NT2/D1 (cell line): ENCODE measurements around the gene UQCC2.

ENCODE experiments used
- DNase-seq: peaks from one replicate; pipeline ENCODE4 v3.0.0-alpha.2; 2011; ENCODE audit warnings: low read depth, low spot score
- H3K27me3 ChIP-seq: 2 replicates; pipeline ENCODE4 v1.6.0; 2011; ENCODE audit warnings: mild to moderate bottlenecking; ENCODE audit not compliant: insufficient read length, insufficient read depth
- H3K36me3 ChIP-seq: 2 replicates; pipeline ENCODE4 v1.6.1; 2011; ENCODE audit warnings: mild to moderate bottlenecking, low read length, mixed read lengths; ENCODE audit not compliant: insufficient read depth, insufficient read length
- H3K4me1 ChIP-seq: 2 replicates; pipeline ENCODE4 v1.5.1; 2011; ENCODE audit not compliant: insufficient read depth, insufficient read length
- H3K4me3 ChIP-seq: 2 replicates; pipeline ENCODE4 v1.5.1; 2011; ENCODE audit warnings: low read depth; ENCODE audit not compliant: insufficient read length
- H3K9ac ChIP-seq: 2 replicates; pipeline ENCODE4 v1.6.0; 2011; ENCODE audit warnings: low read depth; ENCODE audit not compliant: insufficient read length
- H3K9me3 ChIP-seq: 2 replicates; pipeline ENCODE4 v1.5.1; 2011; ENCODE audit warnings: mild to moderate bottlenecking, low read length; ENCODE audit not compliant: insufficient read depth
- SUZ12 ChIP-seq: IDR thresholded peaks from 2 replicates; pipeline ENCODE4 v1.6.1; 2011; ENCODE audit not compliant: insufficient read length, insufficient read depth; ENCODE audit errors: extremely low read depth
- YY1 ChIP-seq: IDR thresholded peaks from 2 replicates; pipeline ENCODE4 v1.6.1; 2011; ENCODE audit not compliant: insufficient read length, insufficient read depth
- ZNF274 ChIP-seq: IDR thresholded peaks from 2 replicates; pipeline ENCODE4 v1.6.1; 2011; ENCODE audit warnings: mild to moderate bottlenecking, low read depth, low read length

UQCC2 gene

DNA sequence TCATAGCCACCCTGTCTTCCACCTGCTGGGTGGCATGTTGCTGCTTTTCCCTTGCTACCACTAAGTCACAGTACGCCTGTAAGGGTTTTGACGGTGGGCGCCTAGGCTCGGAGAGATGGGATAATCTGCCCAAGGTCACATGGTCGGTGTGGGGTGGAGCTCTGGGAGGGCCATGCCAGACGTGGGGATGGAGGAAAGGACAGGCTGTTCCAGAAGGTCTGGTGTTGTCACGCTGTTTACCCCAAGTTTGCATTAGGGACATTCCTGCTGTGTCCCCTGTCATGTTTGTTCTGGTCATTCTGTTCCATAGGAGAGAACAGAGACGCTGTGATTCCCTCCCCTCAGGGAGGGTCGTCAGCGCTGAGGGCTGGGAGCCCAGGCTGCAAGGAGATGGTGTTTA, 19.1 kb upstream of the UQCC2 start:
- peaks cover 7% of the 10 kb centered on the region for H3K36me3 ChIP-seq
- H3K27me3 ChIP-seq = no peaks in the 10 kb centered on the region
- TF ChIP-seq ZNF274 (no peak), YY1 (no peak), SUZ12 (no peak)

DNA sequence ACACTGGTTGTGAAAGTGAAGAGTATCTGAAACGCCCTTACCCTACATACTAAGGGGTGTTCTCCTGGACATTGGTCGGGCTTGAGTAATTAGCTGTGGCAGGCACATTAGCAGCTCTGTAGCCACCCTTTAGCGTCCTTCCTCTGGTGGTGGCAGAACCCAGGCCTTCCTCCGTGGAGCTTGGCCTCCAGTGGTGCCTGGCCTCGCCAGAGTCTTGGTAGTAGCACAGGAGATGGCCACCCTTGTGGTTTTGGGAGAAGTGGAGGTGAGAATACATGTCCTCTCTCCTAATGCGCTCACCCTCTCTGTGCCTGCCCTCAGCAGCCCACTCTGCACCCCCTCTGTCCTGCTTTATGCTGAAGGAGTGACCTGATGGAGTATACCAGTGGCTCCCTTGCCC, 17.6 kb upstream of the UQCC2 start:
- Histone ChIP-seq H3K9ac (no peak overlapping the region), H3K4me1 (peaks cover 12% of the 10 kb centered on the region), H3K36me3 (no peaks in the 10 kb centered on the region), H3K27me3 (no peaks in the 10 kb centered on the region), H3K4me3 (no peak overlapping the region), H3K9me3 (no peaks in the 10 kb centered on the region)
- DNase-seq = no peak
- TF ChIP-seq YY1 (no peak), ZNF274 (no peak), SUZ12 (no peak)

More for the DNA sequence above, 19.1 kb upstream of the UQCC2 start:
- Histone ChIP-seq H3K4me1 (peaks cover 13% of the 10 kb centered on the region), H3K9me3 (no peaks in the 10 kb centered on the region), H3K4me3 (no peak overlapping the region), H3K9ac (no peak overlapping the region)
- no peak for DNase-seq

DNA sequence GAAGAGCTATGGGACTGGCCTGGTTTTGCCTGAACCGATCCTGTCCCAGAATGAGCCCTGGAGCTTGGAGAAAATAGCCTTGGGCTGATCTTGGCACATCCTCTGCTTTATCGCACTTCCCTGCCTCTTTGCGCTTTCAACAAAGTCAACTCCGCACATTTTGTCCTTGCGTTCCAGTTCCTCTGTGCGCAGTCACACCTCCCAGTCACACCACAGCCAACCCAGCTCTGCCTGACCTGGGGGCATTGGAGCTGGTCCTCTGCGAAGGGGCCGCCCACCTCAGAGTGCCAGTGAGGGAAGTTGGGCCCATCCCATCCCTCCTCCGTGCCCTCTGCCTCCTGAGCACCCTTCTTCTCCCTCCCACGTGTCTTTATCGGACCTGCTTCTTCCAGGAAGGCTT, 16.9 kb upstream of the UQCC2 start:
- Histone ChIP-seq H3K27me3 (no peaks in the 10 kb centered on the region), H3K9me3 (no peaks in the 10 kb centered on the region), H3K4me1 (peaks cover 10% of the 10 kb centered on the region), H3K36me3 (no peaks in the 10 kb centered on the region), H3K9ac (no peak overlapping the region), H3K4me3 (no peak overlapping the region)
- DNase-seq = no peak
- TF ChIP-seq ZNF274 = no peak
- no peak for TF ChIP-seq SUZ12
- no peak for TF ChIP-seq YY1

DNA sequence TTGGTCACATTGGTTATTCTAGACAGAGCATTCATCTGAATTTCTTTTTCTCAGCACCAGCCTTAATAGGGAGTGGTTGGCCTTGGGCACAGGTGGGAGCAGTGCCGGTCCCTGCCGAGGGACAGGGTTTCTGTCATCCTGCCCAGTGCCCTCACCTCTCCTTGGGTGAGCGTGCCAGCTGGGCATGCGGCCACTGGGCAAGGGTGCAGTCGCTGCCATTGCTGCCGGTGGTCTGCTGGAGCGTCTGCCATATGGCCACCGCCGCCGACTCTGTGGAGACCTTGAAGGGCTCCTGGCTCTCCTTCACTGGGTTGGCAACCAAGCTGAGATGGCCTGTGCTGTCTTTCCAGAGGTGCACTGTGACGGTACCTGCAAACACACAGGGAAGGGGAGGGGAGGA, 16.4 kb upstream of the UQCC2 start:
- H3K36me3 ChIP-seq = no peaks in the 10 kb centered on the region
- no peak for TF ChIP-seq ZNF274
- TF ChIP-seq SUZ12 = no peak
- TF ChIP-seq YY1 = no peak
- no peak overlapping the region for H3K9ac ChIP-seq
- H3K27me3 ChIP-seq = no peaks in the 10 kb centered on the region
- no peak for DNase-seq
- H3K4me1 ChIP-seq = peaks cover 7% of the 10 kb centered on the region
- no peak overlapping the region for H3K4me3 ChIP-seq
- H3K9me3 ChIP-seq = no peaks in the 10 kb centered on the region

DNA sequence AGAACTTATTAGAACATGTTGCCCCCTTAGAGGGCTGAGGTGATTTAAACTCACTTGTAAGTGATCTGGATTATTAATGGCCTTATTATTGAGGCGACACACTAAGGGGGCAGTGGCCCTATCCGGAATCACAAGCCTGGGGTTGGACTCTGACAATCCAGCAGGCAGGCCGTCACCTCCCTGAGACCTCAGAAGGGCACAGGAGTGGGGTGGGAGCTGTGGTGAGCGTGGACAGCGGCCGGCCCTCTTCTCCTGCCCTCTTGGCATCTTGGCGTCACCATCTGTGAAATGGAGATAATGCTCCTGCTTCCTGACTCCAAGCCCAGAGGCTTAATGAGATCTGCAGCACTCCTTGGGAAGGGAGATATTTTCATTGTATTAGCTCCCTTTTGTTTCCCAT, 15.6 kb upstream of the UQCC2 start:
- no peak for DNase-seq
- Histone ChIP-seq H3K9ac (no peak overlapping the region), H3K4me1 (peaks cover 4% of the 10 kb centered on the region), H3K36me3 (no peaks in the 10 kb centered on the region), H3K9me3 (no peaks in the 10 kb centered on the region), H3K4me3 (no peak overlapping the region), H3K27me3 (no peaks in the 10 kb centered on the region)
- no peak for TF ChIP-seq YY1
- TF ChIP-seq ZNF274 = no peak
- TF ChIP-seq SUZ12 = no peak

DNA sequence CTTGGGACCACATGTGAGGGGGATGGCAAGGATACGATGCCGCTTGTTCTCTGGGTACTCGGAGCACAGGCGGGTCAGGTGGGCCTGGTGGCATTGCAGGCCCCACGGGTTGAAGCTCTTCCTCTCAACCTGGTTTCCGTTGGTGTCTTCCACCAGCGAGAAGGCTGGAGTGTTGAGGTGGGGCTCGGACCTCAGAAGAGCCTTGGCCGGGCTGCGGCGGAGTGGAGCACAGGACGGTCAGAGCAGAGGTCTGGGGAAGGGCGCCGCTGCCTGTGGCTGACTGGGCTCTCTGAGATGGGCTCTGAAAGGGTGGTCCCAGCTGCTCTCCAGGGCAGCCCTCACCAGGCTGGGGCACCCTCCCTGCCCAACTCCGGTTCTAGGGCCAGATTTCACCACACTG, 15.2 kb upstream of the UQCC2 start:
- TF ChIP-seq ZNF274 (no peak), YY1 (no peak), SUZ12 (no peak)
- Histone ChIP-seq H3K4me3 (no peak overlapping the region), H3K27me3 (no peaks in the 10 kb centered on the region), H3K36me3 (no peaks in the 10 kb centered on the region), H3K9me3 (no peaks in the 10 kb centered on the region), H3K4me1 (peaks cover 4% of the 10 kb centered on the region), H3K9ac (no peak overlapping the region)
- no peak for DNase-seq

DNA sequence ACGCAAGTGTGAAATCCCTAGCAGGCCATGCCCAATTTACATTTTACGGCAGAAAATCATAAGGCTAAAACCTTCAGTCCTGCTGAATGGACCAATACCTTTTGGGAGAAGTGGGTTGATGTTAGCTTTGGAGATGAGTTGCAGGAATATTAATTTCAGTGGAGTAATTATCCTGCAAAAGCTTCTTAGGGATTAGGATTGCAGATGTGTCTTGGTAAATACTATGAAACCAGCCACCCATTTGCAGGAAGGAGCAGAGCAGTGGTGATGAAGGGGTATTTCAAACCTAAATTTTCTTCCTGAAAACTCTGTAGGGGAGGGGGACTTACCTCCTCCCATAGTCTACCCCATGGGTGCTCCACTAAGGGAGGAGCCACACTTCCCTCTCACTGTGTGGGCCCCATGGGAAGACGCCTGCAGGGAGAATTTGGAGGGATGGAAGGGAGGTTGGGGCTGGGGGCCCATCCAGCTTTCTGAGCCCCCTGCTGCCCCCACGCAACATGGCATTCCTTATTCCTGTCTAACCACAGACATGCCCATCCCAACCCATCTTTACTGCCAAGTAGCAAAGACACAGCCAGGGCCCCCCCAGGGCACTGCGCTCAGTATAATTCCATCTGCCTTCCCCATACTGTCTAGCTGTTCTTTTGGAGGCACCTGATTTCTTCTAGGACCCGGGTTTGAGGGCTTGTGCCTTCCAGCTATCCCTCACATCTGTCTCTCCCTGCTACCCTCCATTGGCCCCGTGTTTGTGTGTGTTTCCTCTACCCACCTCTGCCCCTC, 14.6 kb upstream of the UQCC2 start:
- no peak overlapping the region for H3K4me3 ChIP-seq
- H3K27me3 ChIP-seq = no peaks in the 10 kb centered on the region
- peaks cover 4% of the 10 kb centered on the region for H3K4me1 ChIP-seq
- no peak overlapping the region for H3K9ac ChIP-seq
- TF ChIP-seq ZNF274 = no peak
- TF ChIP-seq SUZ12 = no peak
- TF ChIP-seq YY1 = no peak
- no peaks in the 10 kb centered on the region for H3K36me3 ChIP-seq
- no peak for DNase-seq
- no peaks in the 10 kb centered on the region for H3K9me3 ChIP-seq

DNA sequence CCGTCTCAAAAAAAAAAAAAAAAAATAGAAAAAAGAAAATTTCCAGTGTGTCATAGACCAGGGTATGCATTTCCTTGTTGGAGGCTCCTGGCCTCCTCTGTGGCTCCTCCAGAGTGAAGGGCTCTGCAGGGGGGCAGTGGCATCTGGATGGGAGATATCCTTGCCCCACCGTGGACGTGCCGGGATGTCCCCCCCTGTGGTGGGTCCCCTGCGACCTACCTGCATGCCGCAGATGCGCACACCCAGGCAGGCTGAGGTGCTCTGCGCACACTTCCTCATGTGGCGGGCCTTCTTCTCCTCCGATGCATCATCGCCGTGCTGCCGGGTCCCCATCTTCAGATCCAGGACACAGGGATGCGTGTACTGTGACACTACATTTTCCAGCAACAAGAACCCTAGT, 13.7 kb upstream of the UQCC2 start:
- H3K9me3 ChIP-seq = no peaks in the 10 kb centered on the region
- TF ChIP-seq ZNF274 (no peak), YY1 (no peak), SUZ12 (no peak)
- no peaks in the 10 kb centered on the region for H3K36me3 ChIP-seq
- peaks cover 2% of the 10 kb centered on the region for H3K4me1 ChIP-seq
- no peaks in the 10 kb centered on the region for H3K27me3 ChIP-seq
- DNase-seq = no peak
- no peak overlapping the region for H3K4me3 ChIP-seq
- no peak overlapping the region for H3K9ac ChIP-seq
